Fibroblast of skin of left biceps (primary cell): ENCODE data around the gene OBP2A.
A peak's percentile ranks its signal among the peaks of the same experiment; 100 is the strongest.
"Not testable (repeated sequence)": the region's sequence is repeated elsewhere in the genome, so short reads cannot be mapped to it uniquely, and the experiment has no call there.

Experiments used
- DNase-seq, 2 experiments: peaks; one replicate each; pipeline ENCODE4 v3.0.0-alpha.2; 2013; ENCODE audit warnings: low read depth in 2 of 2

The OBP2A gene

GRCh38 chr9:135545646-135546176, at the start of gene OBP2A:
Gene OBP2A, plus strand, starts transcription at chr9:135546126. Its CDS starts 55 bp downstream, at chr9:135546181.
- DNase-seq = not testable (repeated sequence)

- no peak for DNase-seq
Observed at GRCh38 chr9:135498381-135499126, 47.4 kb upstream of the OBP2A start.

GRCh38 chr9:135499326-135500070, 46.4 kb upstream of the OBP2A start:
- peak; percentile 52 to 58 for DNase-seq

- DNase-seq = no peak
Observed at GRCh38 chr9:135500071-135500524, 45.8 kb upstream of the OBP2A start.

- peak; percentile 52 to 54 for DNase-seq
Observed at GRCh38 chr9:135500525-135501260, 45.2 kb upstream of the OBP2A start, which contains the start of gene MRPS2. Gene MRPS2, plus strand, starts transcription at chr9:135500682. Its CDS starts 29 bp downstream, at chr9:135500711.

GRCh38 chr9:135501261-135502167, 44.4 kb upstream of the OBP2A start:
- no peak for DNase-seq

GRCh38 chr9:135502168-135502872, 43.6 kb upstream of the OBP2A start:
- DNase-seq = no peak

GRCh38 chr9:135502873-135503321, 43.0 kb upstream of the OBP2A start:
- DNase-seq = no peak

- no peak for DNase-seq
Observed at GRCh38 chr9:135503371-135504261, 42.3 kb upstream of the OBP2A start.

GRCh38 chr9:135504262-135505243, 41.4 kb upstream of the OBP2A start:
- no peak for DNase-seq

GRCh38 chr9:135505406-135506187, 40.3 kb upstream of the OBP2A start:
- DNase-seq = no peak

GRCh38 chr9:135506327-135507103, 39.4 kb upstream of the OBP2A start:
- no peak for DNase-seq

- no peak for DNase-seq
Observed at GRCh38 chr9:135507104-135508035, 38.6 kb upstream of the OBP2A start.

- DNase-seq = no peak
Observed at GRCh38 chr9:135508211-135508820, 37.6 kb upstream of the OBP2A start.

- DNase-seq = no peak
Observed at GRCh38 chr9:135509458-135509857, 36.5 kb upstream of the OBP2A start.
